GM18505 (cell line): ENCODE results near the gene SRM.
"Not testable (repeated sequence)": the region's sequence is repeated elsewhere in the genome, so short reads cannot be mapped to it uniquely, and the experiment has no call there.

Experiments
- ATAC-seq: cut with Tn5 transposase; IDR thresholded peaks from one replicate; pipeline ENCODE4 v1.9.1; 2021; ENCODE audit not compliant: unreplicated experiment
- POLR2A ChIP-seq: IDR thresholded peaks from 4 replicates; pipeline ENCODE4 v1.6.1; 2011; ENCODE audit warnings: borderline replicate concordance; ENCODE audit not compliant: insufficient read depth, insufficient read length; ENCODE audit errors: extremely low read depth

SRM gene

GRCh38 chr1:11056504-11056903 lies 3.3 kb downstream of the SRM start:
- no peak for ATAC-seq

GRCh38 chr1:11055676-11056075 lies 4.1 kb downstream of the SRM start:
- ATAC-seq, result no peak
- TF ChIP-seq POLR2A, result no peak

More at GRCh38 chr1:11056504-11056903, 3.3 kb downstream of the SRM start:
- TF ChIP-seq POLR2A, result no peak

- TF ChIP-seq POLR2A, result no peak
- no peak for ATAC-seq
These were observed 5.2 kb downstream of the SRM start for GRCh38 chr1:11054666-11055065.

- ATAC-seq, result no peak
These were observed 5.6 kb downstream of the SRM start for GRCh38 chr1:11054181-11054580.

GRCh38 chr1:11053758-11054137 lies 6.1 kb downstream of the SRM start:
- no peak for ATAC-seq
- TF ChIP-seq POLR2A, result no peak

More at GRCh38 chr1:11054181-11054580, 5.6 kb downstream of the SRM start:
- no peak for TF ChIP-seq POLR2A

GRCh38 chr1:11052839-11053757 lies 6.7 kb downstream of the SRM start:
- ATAC-seq, result no peak
- TF ChIP-seq POLR2A, result peak; percentile 9

- no peak for ATAC-seq
- TF ChIP-seq POLR2A, result peak; percentile 8
These were observed 7.9 kb downstream of the SRM start for GRCh38 chr1:11051781-11052511.

GRCh38 chr1:11051121-11051520 lies 8.7 kb downstream of the SRM start:
- not testable (repeated sequence) for ATAC-seq

- TF ChIP-seq POLR2A, result no peak
- ATAC-seq, result no peak
These were observed 13.0 kb downstream of the SRM start, which contains the start of gene MASP2 for GRCh38 chr1:11046625-11047365. Gene MASP2, minus strand, starts transcription at chr1:11047239. Its CDS starts 32 bp downstream, at chr1:11047207.

GRCh38 chr1:11046270-11046566 lies 13.6 kb downstream of the SRM start:
- TF ChIP-seq POLR2A, result no peak
- no peak for ATAC-seq

GRCh38 chr1:11045428-11046269 lies 14.2 kb downstream of the SRM start:
- no peak for ATAC-seq
- TF ChIP-seq POLR2A, result no peak

GRCh38 chr1:11044849-11045427 lies 14.9 kb downstream of the SRM start:
- no peak for TF ChIP-seq POLR2A
- ATAC-seq, result no peak
